Ishikawa (cell line): Measurements from ENCODE around the gene USP22.

Experiments used
- CEBPB ChIP-seq: IDR thresholded peaks from 2 replicates; pipeline ENCODE4 v1.6.1; 2012
- CREB1 ChIP-seq: IDR thresholded peaks from 2 replicates; pipeline ENCODE4 v1.6.1; 2012; ENCODE audit warnings: low read depth
- EGR1 ChIP-seq: IDR thresholded peaks from 2 replicates; pipeline ENCODE4 v1.6.1; 2012
- EP300 ChIP-seq: IDR thresholded peaks from 2 replicates; pipeline ENCODE4 v1.6.1; 2012; ENCODE audit warnings: borderline replicate concordance
- RAD21 ChIP-seq: IDR thresholded peaks from 2 replicates; pipeline ENCODE4 v1.6.1; 2012; ENCODE audit warnings: low read depth
- TAF1 ChIP-seq: IDR thresholded peaks from 2 replicates; pipeline ENCODE4 v1.6.1; 2012; ENCODE audit warnings: low read depth, mild to moderate bottlenecking
- TCF12 ChIP-seq: IDR thresholded peaks from 2 replicates; pipeline ENCODE4 v1.6.1; 2012; ENCODE audit warnings: low read depth
- TEAD4 ChIP-seq: IDR thresholded peaks from 2 replicates; pipeline ENCODE4 v1.6.1; 2012
- YY1 ChIP-seq: IDR thresholded peaks from 2 replicates; pipeline ENCODE4 v1.6.1; 2012; ENCODE audit warnings: low read depth
- TF ChIP-seq, protein P1 (sequence below): IDR thresholded peaks from 2 replicates; pipeline ENCODE4 v1.6.1; 2012
- TF ChIP-seq, protein P2 (sequence below): IDR thresholded peaks from 2 replicates; pipeline ENCODE4 v1.6.1; 2012

DNA sequence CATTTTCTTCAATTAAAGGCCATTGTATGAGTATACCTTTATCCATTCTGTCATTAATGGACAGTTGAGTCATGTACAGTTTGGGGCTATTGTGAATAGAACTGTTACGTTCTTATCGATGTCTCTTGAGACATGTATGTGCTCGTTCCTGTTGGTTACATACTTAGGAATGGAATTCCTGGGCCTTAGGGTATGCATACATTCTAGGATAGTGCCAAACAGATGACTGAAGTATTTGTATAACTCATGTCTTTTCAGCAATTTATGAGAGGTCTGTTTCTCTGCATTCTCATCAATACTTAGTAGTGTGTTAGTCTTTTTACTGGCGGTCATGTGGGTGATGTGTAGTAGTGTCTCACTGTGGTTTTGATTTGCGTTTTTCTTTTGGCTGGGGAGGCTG is 81.2 kb downstream of the USP22 start:
- TF ChIP-seq TCF12 (no peak), EGR1 (no peak), CREB1 (no peak), YY1 (no peak), EP300 (no peak), CEBPB (no peak), RAD21 (no peak), TAF1 (no peak), TEAD4 (no peak)
- TF ChIP-seq, protein P1, sequence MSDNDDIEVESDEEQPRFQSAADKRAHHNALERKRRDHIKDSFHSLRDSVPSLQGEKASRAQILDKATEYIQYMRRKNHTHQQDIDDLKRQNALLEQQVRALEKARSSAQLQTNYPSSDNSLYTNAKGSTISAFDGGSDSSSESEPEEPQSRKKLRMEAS: no peak
- TF ChIP-seq, protein P2, sequence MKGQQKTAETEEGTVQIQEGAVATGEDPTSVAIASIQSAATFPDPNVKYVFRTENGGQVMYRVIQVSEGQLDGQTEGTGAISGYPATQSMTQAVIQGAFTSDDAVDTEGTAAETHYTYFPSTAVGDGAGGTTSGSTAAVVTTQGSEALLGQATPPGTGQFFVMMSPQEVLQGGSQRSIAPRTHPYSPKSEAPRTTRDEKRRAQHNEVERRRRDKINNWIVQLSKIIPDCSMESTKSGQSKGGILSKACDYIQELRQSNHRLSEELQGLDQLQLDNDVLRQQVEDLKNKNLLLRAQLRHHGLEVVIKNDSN: no peak
